K562 (cell line): Measurements from ENCODE around the gene ATXN1. TPM values are rescaled to one million over a fixed set of nuclear protein-coding genes. Genes with fewer than 3 reads are reported as not detected.
A peak's percentile ranks its signal among the peaks of the same experiment; 100 is the strongest.

ENCODE experiments used
- BRF1 ChIP-seq: IDR thresholded peaks from 3 replicates; pipeline ENCODE4 v1.6.1; 2011; ENCODE audit warnings: borderline replicate concordance, mild to moderate bottlenecking; ENCODE audit not compliant: insufficient read length; ENCODE audit errors: extremely low read depth
- CEBPG ChIP-seq, 3 experiments: fragments of 200-800 bp in 1 of 3; sonication (Bioruptor generic) in 1 of 3; sonication (generic) in 1 of 3; formaldehyde crosslinking in 1 of 3; IDR thresholded peaks in 2 of 3; conservative IDR thresholded peaks in 1 of 3; 2 replicates each; pipeline versions ENCODE4 v1.6.1 to v1.8.0; 2016 to 2022; ENCODE audit warnings: missing compliant biosample characterization in 2 of 3, missing genetic modification characterization in 2 of 3, mild to moderate bottlenecking in 1 of 3, missing genetic modification reagents in 1 of 3
- GTF2A2 ChIP-seq: IDR thresholded peaks from 2 replicates; pipeline ENCODE4 v1.6.1; 2016; ENCODE audit warnings: mild to moderate bottlenecking, missing genetic modification characterization, missing compliant biosample characterization
- HDGF ChIP-seq: fragments of 450-650 bp; IDR thresholded peaks from 2 replicates; pipeline ENCODE4 v1.6.1; 2016
- HMGN3 ChIP-seq: IDR thresholded peaks from 2 replicates; pipeline ENCODE4 v1.6.1; 2011; ENCODE audit warnings: borderline replicate concordance, low read depth, mild to moderate bottlenecking, mixed read lengths, low read length; ENCODE audit not compliant: insufficient read length; ENCODE audit errors: extremely low read depth
- MTA3 ChIP-seq: fragments of 450-650 bp; formaldehyde crosslinking; IDR thresholded peaks from 2 replicates; pipeline ENCODE4 v1.6.1; 2017; ENCODE audit warnings: mild to moderate bottlenecking, borderline replicate concordance
- NR4A1 ChIP-seq, 2 experiments: fragments of 250-450 bp in 1 of 2; fragments of 450-650 bp in 1 of 2; sonication (Bioruptor Pico) in 1 of 2; IDR thresholded peaks; 2 replicates each; pipeline versions ENCODE4 v1.4.0 to v1.6.1; 2016 to 2020; ENCODE audit warnings: mild to moderate bottlenecking in 2 of 2, missing compliant biosample characterization in 1 of 2, missing genetic modification characterization in 1 of 2, moderate library complexity in 1 of 2
- PHF8 ChIP-seq: fragments of 200-600 bp; sonication (generic); IDR thresholded peaks from 2 replicates; pipeline ENCODE4 v1.6.1; 2012; ENCODE audit warnings: mixed run types, mild to moderate bottlenecking, inconsistent platforms, low read length, moderate library complexity, borderline replicate concordance
- PTTG1 ChIP-seq: fragments of 450-650 bp; IDR thresholded peaks from 2 replicates; pipeline ENCODE4 v1.6.1; 2016; ENCODE audit warnings: low read depth, mild to moderate bottlenecking, missing genetic modification characterization, missing compliant biosample characterization
- RHOXF2B ChIP-seq: fragments of 250-450 bp; sonication (Bioruptor Pico); conservative IDR thresholded peaks from 2 replicates; pipeline ENCODE4 v1.5.1; 2021
- RNF2 ChIP-seq: sonication (generic); IDR thresholded peaks from 2 replicates; pipeline ENCODE4 v1.6.1; 2016
- SIX5 ChIP-seq, 2 experiments: IDR thresholded peaks; 2 replicates each; pipeline ENCODE4 v1.6.1; 2011; ENCODE audit warnings: low read length in 2 of 2, borderline replicate concordance in 1 of 2, low read depth in 1 of 2, mild to moderate bottlenecking in 1 of 2, moderate library complexity in 1 of 2; ENCODE audit not compliant: insufficient read depth in 1 of 2
- TEAD2 ChIP-seq: fragments of 450-650 bp; IDR thresholded peaks from 2 replicates; pipeline ENCODE4 v1.6.1; 2016; ENCODE audit warnings: missing genetic modification characterization, control low read depth, missing compliant biosample characterization
- TRIM24 ChIP-seq, 2 experiments: fragments of 450-650 bp; IDR thresholded peaks; 2 replicates each; pipeline ENCODE4 v1.6.1; 2016
- ZNF431 ChIP-seq: sonication (generic); formaldehyde crosslinking; IDR thresholded peaks from 2 replicates; pipeline ENCODE4 v1.8.0; 2022; ENCODE audit warnings: mild to moderate bottlenecking, missing genetic modification reagents
- ZNF444 ChIP-seq: fragments of 250-450 bp; sonication (Bioruptor Pico); IDR thresholded peaks from 2 replicates; pipeline ENCODE4 v1.4.0; 2020; ENCODE audit warnings: mild to moderate bottlenecking, moderate library complexity
- ZNF586 ChIP-seq: fragments of 450-650 bp; formaldehyde crosslinking; conservative IDR thresholded peaks from 2 replicates; pipeline ENCODE4 v1.4.0; 2020; ENCODE audit warnings: mild to moderate bottlenecking, moderate library complexity
- ZNF695 ChIP-seq: fragments of 450-650 bp; formaldehyde crosslinking; IDR thresholded peaks from 2 replicates; pipeline ENCODE4 v1.4.0; 2020; ENCODE audit warnings: mild to moderate bottlenecking, moderate library complexity
- polyA plus RNA-seq, 8 experiments: library from polyadenylated mRNA; depleted of rRNA in 4 of 8; stranded (reverse) in 5 of 8; unstranded in 3 of 8; fragments of >200 nt; fragmentation: Nextera tagmentation in 2 of 8; fragmentation: Illumina TruSeq in 1 of 8; extraction: Ambion mirVana in 2 of 8; extraction: Trizol in 1 of 8; gene quantifications; 2 replicates each; pipeline versions ENCODE4 v1.2.1 to v1.2.3, GENCODE V29; 2011 to 2014; ENCODE audit warnings: inconsistent platforms in 1 of 8, missing spikeins in 1 of 8
- total RNA-seq, 7 experiments: library from RNA; depleted of rRNA in 6 of 7; stranded (reverse); fragments of >200 nt in 6 of 7; fragmentation: Illumina TruSeq in 2 of 7; extraction: Trizol in 2 of 7; gene quantifications; 2 replicates each; pipeline versions ENCODE4 v1.2.1 to v1.2.3, GENCODE V29; 2011 to 2021; ENCODE audit warnings: low replicate concordance in 1 of 7
- TF ChIP-seq, protein P1 (sequence below): sonication (generic); formaldehyde crosslinking; IDR thresholded peaks from 2 replicates; pipeline ENCODE4 v1.8.0; 2022; ENCODE audit warnings: mild to moderate bottlenecking, missing genetic modification reagents
- TF ChIP-seq, protein P2 (sequence below): fragments of 150-350 bp; IDR thresholded peaks from 2 replicates; pipeline ENCODE4 v1.6.1; 2014; ENCODE audit warnings: low read depth, mild to moderate bottlenecking, low read length, borderline replicate concordance
- TF ChIP-seq, protein P3 (sequence below): fragments of 450-650 bp; conservative IDR thresholded peaks from 2 replicates; pipeline ENCODE4 v1.6.1; 2016; ENCODE audit warnings: missing genetic modification characterization, low read depth, mild to moderate bottlenecking, missing compliant biosample characterization, moderate library complexity
- TF ChIP-seq, protein P4 (sequence below): sonication (generic); formaldehyde crosslinking; IDR thresholded peaks from 2 replicates; pipeline ENCODE4 v1.5.0; 2020; ENCODE audit warnings: missing genetic modification reagents

Gene ATXN1
- total and polyA plus RNA-seq, 9 of the 15 experiments (the other 6 are each of a cell fraction or from before 2014, with no cell fraction given) = under 0.01 to 1.2 (median 0.58) TPM

DNA sequence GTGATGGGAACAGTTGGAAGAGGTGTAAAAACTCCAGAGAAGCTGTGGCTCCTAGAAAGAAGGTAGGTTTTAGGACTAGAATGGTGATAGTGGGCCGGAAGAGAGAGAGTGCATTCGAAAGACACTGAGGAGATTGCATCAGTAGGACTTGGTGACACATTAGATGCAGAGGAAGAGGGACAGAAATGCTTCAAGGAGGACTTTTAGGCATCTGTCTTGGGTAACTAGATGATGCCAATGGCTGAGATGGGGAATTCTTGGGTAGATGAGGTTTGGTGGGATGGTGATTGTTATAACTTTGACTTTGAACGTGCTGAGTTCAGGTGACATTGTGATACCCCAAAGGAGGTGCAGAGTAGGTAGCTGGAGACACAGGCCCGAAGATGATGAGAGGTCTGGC is 326.4 kb downstream of the ATXN1 start (continued):
- no peak for TF ChIP-seq TEAD2 (tag)
- TF ChIP-seq SIX5 (IDR thresholded peaks at IDR 0.05; ENCODE audit: borderline replicate concordance in 1 of 2, insufficient read depth in 1 of 2, low read depth in 1 of 2, low read length in 2 of 2) = no peak
- TF ChIP-seq MTA3 = no peak
- no peak for TF ChIP-seq BRF1
- TF ChIP-seq, protein P1, sequence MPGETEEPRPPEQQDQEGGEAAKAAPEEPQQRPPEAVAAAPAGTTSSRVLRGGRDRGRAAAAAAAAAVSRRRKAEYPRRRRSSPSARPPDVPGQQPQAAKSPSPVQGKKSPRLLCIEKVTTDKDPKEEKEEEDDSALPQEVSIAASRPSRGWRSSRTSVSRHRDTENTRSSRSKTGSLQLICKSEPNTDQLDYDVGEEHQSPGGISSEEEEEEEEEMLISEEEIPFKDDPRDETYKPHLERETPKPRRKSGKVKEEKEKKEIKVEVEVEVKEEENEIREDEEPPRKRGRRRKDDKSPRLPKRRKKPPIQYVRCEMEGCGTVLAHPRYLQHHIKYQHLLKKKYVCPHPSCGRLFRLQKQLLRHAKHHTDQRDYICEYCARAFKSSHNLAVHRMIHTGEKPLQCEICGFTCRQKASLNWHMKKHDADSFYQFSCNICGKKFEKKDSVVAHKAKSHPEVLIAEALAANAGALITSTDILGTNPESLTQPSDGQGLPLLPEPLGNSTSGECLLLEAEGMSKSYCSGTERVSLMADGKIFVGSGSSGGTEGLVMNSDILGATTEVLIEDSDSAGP (CRISPR knock-in tag) = no peak
- peak; percentile 68 to 87; a peak in 3 of 4 replicates for TF ChIP-seq TRIM24 (IDR thresholded peaks at IDR 0.05)
- 0 out of 2 replicates have a peak, but pooled peaks have one; percentile 23 for TF ChIP-seq PTTG1 (tag)
- no peak for TF ChIP-seq HMGN3
- peak; percentile 76 for TF ChIP-seq CEBPG (CRISPR knock-in tag; IDR thresholded peaks at IDR 0.05)
- TF ChIP-seq CEBPG (tag; conservative IDR thresholded peaks at IDR 0.05 in 1 of 2, IDR thresholded peaks at IDR 0.05 in 1 of 2) = peak; percentile 86 to 93
- no peak for TF ChIP-seq ZNF444 (CRISPR knock-in tag)
- TF ChIP-seq RHOXF2B (CRISPR knock-in tag) = no peak
- TF ChIP-seq PHF8 = no peak
- no peak for TF ChIP-seq ZNF431
- TF ChIP-seq HDGF = no peak
- peak; percentile 24; the same call in 1 of the 2 replicates for TF ChIP-seq RNF2
- TF ChIP-seq, protein P2, sequence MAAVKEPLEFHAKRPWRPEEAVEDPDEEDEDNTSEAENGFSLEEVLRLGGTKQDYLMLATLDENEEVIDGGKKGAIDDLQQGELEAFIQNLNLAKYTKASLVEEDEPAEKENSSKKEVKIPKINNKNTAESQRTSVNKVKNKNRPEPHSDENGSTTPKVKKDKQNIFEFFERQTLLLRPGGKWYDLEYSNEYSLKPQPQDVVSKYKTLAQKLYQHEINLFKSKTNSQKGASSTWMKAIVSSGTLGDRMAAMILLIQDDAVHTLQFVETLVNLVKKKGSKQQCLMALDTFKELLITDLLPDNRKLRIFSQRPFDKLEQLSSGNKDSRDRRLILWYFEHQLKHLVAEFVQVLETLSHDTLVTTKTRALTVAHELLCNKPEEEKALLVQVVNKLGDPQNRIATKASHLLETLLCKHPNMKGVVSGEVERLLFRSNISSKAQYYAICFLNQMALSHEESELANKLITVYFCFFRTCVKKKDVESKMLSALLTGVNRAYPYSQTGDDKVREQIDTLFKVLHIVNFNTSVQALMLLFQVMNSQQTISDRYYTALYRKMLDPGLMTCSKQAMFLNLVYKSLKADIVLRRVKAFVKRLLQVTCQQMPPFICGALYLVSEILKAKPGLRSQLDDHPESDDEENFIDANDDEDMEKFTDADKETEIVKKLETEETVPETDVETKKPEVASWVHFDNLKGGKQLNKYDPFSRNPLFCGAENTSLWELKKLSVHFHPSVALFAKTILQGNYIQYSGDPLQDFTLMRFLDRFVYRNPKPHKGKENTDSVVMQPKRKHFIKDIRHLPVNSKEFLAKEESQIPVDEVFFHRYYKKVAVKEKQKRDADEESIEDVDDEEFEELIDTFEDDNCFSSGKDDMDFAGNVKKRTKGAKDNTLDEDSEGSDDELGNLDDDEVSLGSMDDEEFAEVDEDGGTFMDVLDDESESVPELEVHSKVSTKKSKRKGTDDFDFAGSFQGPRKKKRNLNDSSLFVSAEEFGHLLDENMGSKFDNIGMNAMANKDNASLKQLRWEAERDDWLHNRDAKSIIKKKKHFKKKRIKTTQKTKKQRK = no peak
- TF ChIP-seq ZNF586 (CRISPR knock-in tag) = no peak
- no peak for TF ChIP-seq GTF2A2 (tag)
- TF ChIP-seq ZNF695 = no peak
- TF ChIP-seq, protein P3, sequence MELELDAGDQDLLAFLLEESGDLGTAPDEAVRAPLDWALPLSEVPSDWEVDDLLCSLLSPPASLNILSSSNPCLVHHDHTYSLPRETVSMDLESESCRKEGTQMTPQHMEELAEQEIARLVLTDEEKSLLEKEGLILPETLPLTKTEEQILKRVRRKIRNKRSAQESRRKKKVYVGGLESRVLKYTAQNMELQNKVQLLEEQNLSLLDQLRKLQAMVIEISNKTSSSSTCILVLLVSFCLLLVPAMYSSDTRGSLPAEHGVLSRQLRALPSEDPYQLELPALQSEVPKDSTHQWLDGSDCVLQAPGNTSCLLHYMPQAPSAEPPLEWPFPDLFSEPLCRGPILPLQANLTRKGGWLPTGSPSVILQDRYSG (tag) = no peak
- TF ChIP-seq NR4A1 (CRISPR knock-in tag; IDR thresholded peaks at IDR 0.05) = no peak
- TF ChIP-seq NR4A1 (tag; IDR thresholded peaks at IDR 0.05) = no peak; the same call in 1 of the 2 replicates
- TF ChIP-seq, protein P4, sequence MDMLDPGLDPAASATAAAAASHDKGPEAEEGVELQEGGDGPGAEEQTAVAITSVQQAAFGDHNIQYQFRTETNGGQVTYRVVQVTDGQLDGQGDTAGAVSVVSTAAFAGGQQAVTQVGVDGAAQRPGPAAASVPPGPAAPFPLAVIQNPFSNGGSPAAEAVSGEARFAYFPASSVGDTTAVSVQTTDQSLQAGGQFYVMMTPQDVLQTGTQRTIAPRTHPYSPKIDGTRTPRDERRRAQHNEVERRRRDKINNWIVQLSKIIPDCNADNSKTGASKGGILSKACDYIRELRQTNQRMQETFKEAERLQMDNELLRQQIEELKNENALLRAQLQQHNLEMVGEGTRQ (CRISPR knock-in tag) = no peak
